Kidney capillary endothelial cell (primary cell): Measurements from ENCODE around the gene IMMT.
"Not testable (repeated sequence)": the region's sequence is repeated elsewhere in the genome, so short reads cannot be mapped to it uniquely, and the experiment has no call there.

Experiments
- DNase-seq: peaks from one replicate; pipeline ENCODE4 v3.0.0-alpha.2; 2018; ENCODE audit warnings: low spot score

The IMMT gene

GRCh38 chr2:86226070-86226469, 30.8 kb upstream of the IMMT start:
- no peak for DNase-seq

- peak; percentile 87 for DNase-seq
These were observed 30.3 kb upstream of the IMMT start for GRCh38 chr2:86225581-86225980.

GRCh38 chr2:86224645-86225355, 29.5 kb upstream of the IMMT start:
- DNase-seq, result no peak

- no peak for DNase-seq
These were observed 28.8 kb upstream of the IMMT start for GRCh38 chr2:86223927-86224560.

- no peak for DNase-seq
These were observed 28.1 kb upstream of the IMMT start for GRCh38 chr2:86223140-86223926.

GRCh38 chr2:86221066-86221684, 25.9 kb upstream of the IMMT start:
- no peak for DNase-seq

- DNase-seq, result no peak
These were observed 24.6 kb upstream of the IMMT start for GRCh38 chr2:86219896-86220295.

- no peak for DNase-seq
These were observed 22.9 kb upstream of the IMMT start for GRCh38 chr2:86218124-86218523.

GRCh38 chr2:86216575-86217555, 21.6 kb upstream of the IMMT start:
- no peak for DNase-seq

GRCh38 chr2:86214503-86214832, 19.2 kb upstream of the IMMT start:
- DNase-seq, result no peak

GRCh38 chr2:86213699-86214502, 18.6 kb upstream of the IMMT start:
- no peak for DNase-seq

GRCh38 chr2:86213056-86213455, 17.8 kb upstream of the IMMT start:
- no peak for DNase-seq

- DNase-seq, result no peak
These were observed 16.5 kb upstream of the IMMT start for GRCh38 chr2:86211796-86212188.

GRCh38 chr2:86211033-86211795, 16.0 kb upstream of the IMMT start:
- DNase-seq, result no peak

- no peak for DNase-seq
These were observed 9.2 kb upstream of the IMMT start for GRCh38 chr2:86204458-86204857.

GRCh38 chr2:86203614-86204013, 8.4 kb upstream of the IMMT start:
- no peak for DNase-seq

- DNase-seq, result no peak
These were observed 7.4 kb upstream of the IMMT start for GRCh38 chr2:86202702-86203101.

- no peak for DNase-seq
These were observed 7.1 kb upstream of the IMMT start for GRCh38 chr2:86202336-86202692.

- no peak for DNase-seq
These were observed 6.5 kb upstream of the IMMT start for GRCh38 chr2:86201671-86202335.

- DNase-seq, result not testable (repeated sequence)
These were observed 5.3 kb upstream of the IMMT start for GRCh38 chr2:86200564-86200963.
